CD14-positive monocyte (primary cell): ENCODE data around the gene RPLP1. TPM values are rescaled to one million over a fixed set of nuclear protein-coding genes. Genes with fewer than 3 reads are reported as not detected.

ENCODE experiments used
- DNase-seq, 3 donors: peaks; one replicate each; pipeline ENCODE4 v3.0.0-alpha.2; 2011 to 2022
- H2AFZ ChIP-seq: 2 replicates; pipeline ENCODE4 v1.6.0; 2012; ENCODE audit warnings: mild to moderate bottlenecking, low read depth, low read length, inconsistent platforms; ENCODE audit not compliant: insufficient read depth, poor library complexity, severe bottlenecking
- H3K27ac ChIP-seq, 2 donors: 1 replicate in 1 of 2; 2 replicates in 1 of 2; pipeline ENCODE4 v1.5.1; 2012 to 2013; ENCODE audit warnings: low read length in 2 of 2, control low read depth in 1 of 2, inconsistent platforms in 1 of 2, low read depth in 1 of 2, mild to moderate bottlenecking in 1 of 2
- H3K27me3 ChIP-seq, 2 donors: one replicate each; pipeline versions ENCODE4 v1.6.0 to v1.6.1; 2011 to 2013; ENCODE audit warnings: low read length in 2 of 2; ENCODE audit not compliant: control insufficient read depth in 2 of 2, insufficient read depth in 2 of 2
- H3K36me3 ChIP-seq, 2 donors: replicated peaks in 1 of 2; 1 replicate in 1 of 2; 2 replicates in 1 of 2; pipeline versions ENCODE4 v1.5.1 to v1.6.1; 2012 to 2013; ENCODE audit warnings: low read length in 2 of 2, control low read depth in 1 of 2, inconsistent platforms in 1 of 2, mild to moderate bottlenecking in 1 of 2; ENCODE audit not compliant: insufficient read depth in 2 of 2, control insufficient read depth in 1 of 2
- H3K4me1 ChIP-seq, 2 donors: 1 replicate in 1 of 2; 2 replicates in 1 of 2; pipeline versions ENCODE4 v1.5.1 to v1.6.1; 2012 to 2013; ENCODE audit warnings: low read length in 2 of 2, control low read depth in 1 of 2, inconsistent platforms in 1 of 2, mild to moderate bottlenecking in 1 of 2, moderate library complexity in 1 of 2; ENCODE audit not compliant: insufficient read depth in 2 of 2, control insufficient read depth in 1 of 2
- H3K4me2 ChIP-seq: replicated peaks from 2 replicates; pipeline ENCODE3; 2012; ENCODE audit warnings: low read length, moderate library complexity, mild to moderate bottlenecking; ENCODE audit not compliant: poor library complexity, severe bottlenecking; ENCODE audit errors: extremely low read depth
- H3K4me3 ChIP-seq, 3 experiments: fragments of 200-600 bp in 1 of 3; sonication (generic) in 1 of 3; replicated peaks in 1 of 3; 1 replicate in 2 of 3; 2 replicates in 1 of 3; pipeline ENCODE4 v1.5.1; 2011 to 2013; ENCODE audit warnings: low read length in 3 of 3, mild to moderate bottlenecking in 3 of 3, control low read depth in 2 of 3, low read depth in 2 of 3, inconsistent platforms in 1 of 3, moderate library complexity in 1 of 3
- H3K79me2 ChIP-seq: 2 replicates; pipeline ENCODE4 v1.6.0; 2012; ENCODE audit warnings: mild to moderate bottlenecking, control low read depth, inconsistent platforms, low read length, moderate library complexity; ENCODE audit not compliant: insufficient read depth
- H3K9ac ChIP-seq: 2 replicates; pipeline ENCODE4 v1.6.0; 2017; ENCODE audit warnings: low read length, mild to moderate bottlenecking; ENCODE audit not compliant: insufficient read depth, poor library complexity, severe bottlenecking
- H3K9me3 ChIP-seq, 2 donors: replicated peaks in 1 of 2; 1 replicate in 1 of 2; 2 replicates in 1 of 2; pipeline versions ENCODE4 v1.5.1 to v1.6.1; 2012 to 2013; ENCODE audit warnings: low read length in 2 of 2, control low read depth in 1 of 2; ENCODE audit not compliant: control insufficient read depth in 1 of 2, insufficient read depth in 1 of 2
- H4K20me1 ChIP-seq: 2 replicates; pipeline ENCODE4 v1.6.0; 2012; ENCODE audit warnings: mild to moderate bottlenecking, low read length, control low read depth, moderate library complexity; ENCODE audit not compliant: insufficient read depth
- H3K27ac Mint-ChIP-seq, 7 donors: one replicate each; pipeline ENCODE4 v1.8.0; 2020; ENCODE audit warnings: mild to moderate bottlenecking in 7 of 7, mixed read lengths in 7 of 7, moderate library complexity in 6 of 7, inconsistent platforms in 2 of 7
- H3K27me3 Mint-ChIP-seq, 3 donors: one replicate each; pipeline ENCODE4 v1.8.0; 2021 to 2022; ENCODE audit warnings: low read depth in 3 of 3, mild to moderate bottlenecking in 3 of 3, mixed read lengths in 3 of 3, moderate library complexity in 3 of 3, inconsistent platforms in 1 of 3
- H3K36me3 Mint-ChIP-seq, 2 donors: one replicate each; pipeline ENCODE4 v1.8.0; 2020; ENCODE audit warnings: mixed read lengths in 2 of 2, inconsistent platforms in 1 of 2, mild to moderate bottlenecking in 1 of 2
- H3K4me1 Mint-ChIP-seq: one replicate; pipeline ENCODE4 v1.8.0; 2020; ENCODE audit warnings: mild to moderate bottlenecking, mixed read lengths
- H3K4me3 Mint-ChIP-seq, 2 donors: one replicate each; pipeline ENCODE4 v1.8.0; 2020; ENCODE audit warnings: mild to moderate bottlenecking in 2 of 2, mixed read lengths in 2 of 2, moderate library complexity in 1 of 2
- H3K9me3 Mint-ChIP-seq, 7 donors: one replicate each; pipeline ENCODE4 v1.8.0; 2020 to 2022; ENCODE audit warnings: mixed read lengths in 7 of 7, mild to moderate bottlenecking in 6 of 7, moderate library complexity in 6 of 7, inconsistent platforms in 2 of 7
- WGBS: methylation state at CpG from one replicate; pipeline ENCODE4 v1.1.5; 2013; ENCODE audit warnings: missing lambda C conversion rate; ENCODE audit not compliant: insufficient coverage; 5-methylcytosine and 5-hydroxymethylcytosine counted together
- intact Hi-C, 2 donors: fragments of 100-400 bp; cut with micrococcal nuclease; formaldehyde crosslinking; loops; one replicate each; pipeline versions ENCODE4 v1.15.0 to v1.15.1; 2023
- polyA plus RNA-seq, 3 donors: library from polyadenylated mRNA; depleted of rRNA in 1 of 3; unstranded in 2 of 3; stranded (reverse) in 1 of 3; fragments of 300-500 nt in 2 of 3; fragments of >200 nt in 1 of 3; fragmentation: Illumina TruSeq in 2 of 3; gene quantifications; 1 replicate in 2 of 3; 2 replicates in 1 of 3; pipeline ENCODE4 v1.2.3, GENCODE V29; 2012 to 2021
- TF ChIP-seq, protein P1 (sequence below): fragments of 200-600 bp; IDR thresholded peaks from one replicate; pipeline ENCODE4 v1.8.0; 2022; ENCODE audit warnings: antibody characterized with exemption, mild to moderate bottlenecking

The RPLP1 gene
- polyA plus RNA-seq, 3 donors, result 1,140 to 1,235 (median 1,177) TPM

DNA sequence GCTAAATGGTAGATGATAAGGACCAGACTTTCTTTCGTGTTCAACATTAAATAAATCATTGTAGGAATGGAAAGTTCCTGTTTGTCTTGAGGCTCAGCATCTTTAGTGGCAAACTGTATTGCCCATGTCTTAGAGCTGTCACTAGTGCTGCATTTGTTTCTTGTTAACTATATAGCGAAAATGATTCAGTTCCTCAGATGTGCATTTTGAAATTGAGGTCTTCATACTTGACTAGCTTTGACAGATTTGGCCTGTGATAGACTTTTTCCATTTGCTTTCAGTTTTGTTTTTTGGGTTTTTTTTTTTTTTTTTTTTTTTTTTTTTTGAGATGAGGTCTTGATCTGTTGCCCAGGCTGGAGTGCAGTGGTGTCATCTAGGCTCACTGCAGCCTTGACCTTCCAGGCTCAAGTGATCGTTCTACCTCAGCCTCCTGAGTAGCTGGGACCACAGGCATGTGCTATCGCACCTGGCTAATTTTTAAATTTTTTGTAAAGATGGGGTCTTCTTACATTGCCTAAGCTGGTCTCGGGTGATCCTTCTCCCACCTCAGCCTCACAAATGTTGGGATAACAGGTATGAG, 9.5 kb upstream of the RPLP1 start:
- no peaks in the 10 kb centered on the region for H3K9me3 ChIP-seq
- peak overlapping the region in 1 of 2 donors; percentile 12 for H3K27ac ChIP-seq
- peaks cover 29% of the 10 kb centered on the region for H3K4me1 Mint-ChIP-seq
- no peak for DNase-seq
- intact Hi-C loops, result no loop called here
- H3K27me3 ChIP-seq, result no peaks in the 10 kb centered on the region
- H3K4me2 ChIP-seq, result no peak overlapping the region
- H3K4me3 ChIP-seq, result no peak overlapping the region
- 100% methylated on average over 1 of the region's 5 CpGs for WGBS
- H3K4me1 ChIP-seq, result peaks cover 19 to 30% of the 10 kb centered on the region in 2 donors
- no peak overlapping the region for H3K9ac ChIP-seq
- H3K4me3 Mint-ChIP-seq, result peak overlapping the region in 1 of 2 donors; percentile 43
- TF ChIP-seq, protein P1, sequence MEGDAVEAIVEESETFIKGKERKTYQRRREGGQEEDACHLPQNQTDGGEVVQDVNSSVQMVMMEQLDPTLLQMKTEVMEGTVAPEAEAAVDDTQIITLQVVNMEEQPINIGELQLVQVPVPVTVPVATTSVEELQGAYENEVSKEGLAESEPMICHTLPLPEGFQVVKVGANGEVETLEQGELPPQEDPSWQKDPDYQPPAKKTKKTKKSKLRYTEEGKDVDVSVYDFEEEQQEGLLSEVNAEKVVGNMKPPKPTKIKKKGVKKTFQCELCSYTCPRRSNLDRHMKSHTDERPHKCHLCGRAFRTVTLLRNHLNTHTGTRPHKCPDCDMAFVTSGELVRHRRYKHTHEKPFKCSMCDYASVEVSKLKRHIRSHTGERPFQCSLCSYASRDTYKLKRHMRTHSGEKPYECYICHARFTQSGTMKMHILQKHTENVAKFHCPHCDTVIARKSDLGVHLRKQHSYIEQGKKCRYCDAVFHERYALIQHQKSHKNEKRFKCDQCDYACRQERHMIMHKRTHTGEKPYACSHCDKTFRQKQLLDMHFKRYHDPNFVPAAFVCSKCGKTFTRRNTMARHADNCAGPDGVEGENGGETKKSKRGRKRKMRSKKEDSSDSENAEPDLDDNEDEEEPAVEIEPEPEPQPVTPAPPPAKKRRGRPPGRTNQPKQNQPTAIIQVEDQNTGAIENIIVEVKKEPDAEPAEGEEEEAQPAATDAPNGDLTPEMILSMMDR, result no peak
- H3K36me3 ChIP-seq, result peaks cover 29 to 61% of the 10 kb centered on the region in 2 donors
- peaks cover 31 to 54% of the 10 kb centered on the region in 2 donors for H3K36me3 Mint-ChIP-seq
- H3K27me3 Mint-ChIP-seq, result peaks cover 0 to 2% (median 0%) of the 10 kb centered on the region in 3 donors
- H2AFZ ChIP-seq, result peak overlapping the region; percentile 10
- peak overlapping the region in 3 of 7 donors; percentile 30 to 67 (median 37) for H3K27ac Mint-ChIP-seq
- no peaks in the 10 kb centered on the region for H4K20me1 ChIP-seq
- peaks cover 25% of the 10 kb centered on the region for H3K79me2 ChIP-seq
- H3K9me3 Mint-ChIP-seq, result peaks cover 0 to 2% (median 0%) of the 10 kb centered on the region in 7 donors

DNA sequence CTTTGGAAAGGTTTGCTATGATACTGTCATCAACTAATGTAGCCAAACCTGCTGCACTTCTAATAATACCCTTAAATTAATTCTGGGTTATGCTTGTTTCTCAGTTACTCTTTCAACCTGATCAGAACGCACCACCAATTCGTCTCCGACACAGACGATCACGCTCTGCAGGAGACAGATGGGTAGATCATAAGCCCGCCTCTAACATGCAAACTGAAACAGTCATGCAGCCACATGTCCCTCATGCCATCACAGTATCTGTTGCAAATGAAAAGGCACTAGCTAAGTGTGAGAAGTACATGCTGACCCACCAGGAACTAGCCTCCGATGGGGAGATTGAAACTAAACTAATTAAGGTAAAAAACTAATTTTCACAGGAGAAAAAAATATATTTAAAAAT, 7.9 kb upstream of the RPLP1 start:
- Histone ChIP-seq H3K4me2 (no peak overlapping the region), H3K79me2 (peaks cover 20% of the 10 kb centered on the region), H3K4me1 (peaks cover 7 to 14% of the 10 kb centered on the region in 2 donors), H3K27me3 (no peaks in the 10 kb centered on the region), H3K36me3 (peaks cover 29 to 63% of the 10 kb centered on the region in 2 donors), H3K9me3 (no peaks in the 10 kb centered on the region), H3K9ac (no peak overlapping the region), H4K20me1 (no peaks in the 10 kb centered on the region), H2AFZ (no peak overlapping the region), H3K4me3 (no peak overlapping the region), H3K27ac (no peak overlapping the region)
- Mint-ChIP-seq H3K4me1 (peaks cover 15% of the 10 kb centered on the region), H3K27me3 (peaks cover 0 to 2% (median 0%) of the 10 kb centered on the region in 3 donors), H3K27ac (peak overlapping the region in 1 of 7 donors; percentile 66), H3K4me3 (no peak overlapping the region), H3K9me3 (no peaks in the 10 kb centered on the region), H3K36me3 (peaks cover 34 to 56% of the 10 kb centered on the region in 2 donors)
- 98% methylated on average over 6 of the region's 7 CpGs for whole genome bisulfite sequencing
- DNase-seq, result no peak
- intact Hi-C loops, result no loop called here
- TF ChIP-seq, protein P1, result no peak
